Measurements from ENCODE around the gene DGCR8. TPM values are rescaled to one million over a fixed set of nuclear protein-coding genes. Genes with fewer than 3 reads are reported as not detected.

Gene DGCR8
- total RNA-seq, 2 experiments from 2014 or later: 35.0 to 38.8 TPM

GRCh38 chr22:20086763-20087162 is 6.7 kb downstream of the DGCR8 start:
- no peak for DNase-seq
- POLR2A ChIA-PET: interaction anchor here (1.1 to 2.0 kb wide), 4 partner anchors 13 to 31 kb away, joined by 3 to 7 read pairs (median 4); partner anchors contain the start of gene TRMT2A
- H3K36me3 Mint-ChIP-seq (ENCODE audit: low read depth): peaks cover 60% of the 10 kb centered on the region

GRCh38 chr22:20087319-20088262 is 7.5 kb downstream of the DGCR8 start:
- TF ChIP-seq CTCF (IDR thresholded peaks at IDR 0.05): no peak
- no peaks in the 10 kb centered on the region for H3K27me3 Mint-ChIP-seq
- DNase-seq (no peak), ATAC-seq (no peak)
- H3K4me3 Mint-ChIP-seq: no peak overlapping the region
- peak overlapping the region; percentile 32 for H3K27ac Mint-ChIP-seq
- H3K36me3 Mint-ChIP-seq (ENCODE audit: low read depth): peaks cover 66% of the 10 kb centered on the region
- H3K9me3 Mint-ChIP-seq: no peaks in the 10 kb centered on the region
- intact Hi-C loops (cut with micrococcal nuclease): no loop called here
- POLR2A ChIA-PET: interaction anchor here (0.6 to 2.0 kb wide), 4 partner anchors 14 to 43 kb away, joined by 3 to 7 read pairs (median 3); partner anchors contain the start of gene TRMT2A
- CTCF ChIA-PET: interaction anchor here (1.2 to 2.4 kb wide), 4 partner anchors 8 to 150 kb away, joined by 3 to 10 read pairs (median 4); no protein-coding TSS in a partner anchor
- peaks cover 80% of the 10 kb centered on the region for H3K4me1 Mint-ChIP-seq (ENCODE audit: low read depth)

More at GRCh38 chr22:20086763-20087162, 6.7 kb downstream of the DGCR8 start:
- no peak for ATAC-seq
- Mint-ChIP-seq H3K4me3 (no peak overlapping the region), H3K27ac (no peak overlapping the region), H3K9me3 (no peaks in the 10 kb centered on the region), H3K4me1 (ENCODE audit: low read depth) (peaks cover 75% of the 10 kb centered on the region), H3K27me3 (no peaks in the 10 kb centered on the region)
- CTCF ChIA-PET: interaction anchor here (0.7 to 2.4 kb wide), 5 partner anchors 9 to 151 kb away, joined by 3 to 10 read pairs (median 3); no protein-coding TSS in a partner anchor
- intact Hi-C loops (cut with micrococcal nuclease): no loop called here
- no peak for TF ChIP-seq CTCF (IDR thresholded peaks at IDR 0.05)

GRCh38 chr22:20088263-20088648 is 8.2 kb downstream of the DGCR8 start:
- intact Hi-C loops (cut with micrococcal nuclease): no loop called here
- peaks cover 77% of the 10 kb centered on the region for H3K4me1 Mint-ChIP-seq (ENCODE audit: low read depth)
- POLR2A ChIA-PET: interaction anchor here (0.6 to 1.1 kb wide), 2 partner anchors 30 to 42 kb away, joined by 3 read pairs; no protein-coding TSS in a partner anchor
- DNase-seq (no peak), ATAC-seq (no peak)
- H3K4me3 Mint-ChIP-seq: no peak overlapping the region
- no peaks in the 10 kb centered on the region for H3K27me3 Mint-ChIP-seq
- H3K9me3 Mint-ChIP-seq: no peaks in the 10 kb centered on the region
- H3K27ac Mint-ChIP-seq: no peak overlapping the region
- CTCF ChIA-PET: interaction anchor here (1.3 kb wide), 1 partner anchor 41 kb away, joined by 3 read pairs; no protein-coding TSS in a partner anchor
- H3K36me3 Mint-ChIP-seq (ENCODE audit: low read depth): peaks cover 66% of the 10 kb centered on the region
- no peak for TF ChIP-seq CTCF (IDR thresholded peaks at IDR 0.05)

- peaks cover 78% of the 10 kb centered on the region for H3K4me1 Mint-ChIP-seq (ENCODE audit: low read depth)
- H3K27me3 Mint-ChIP-seq: no peaks in the 10 kb centered on the region
- no peak for TF ChIP-seq CTCF (IDR thresholded peaks at IDR 0.05)
- ChIA-PET CTCF (interaction anchor here (1.3 kb wide), 1 partner anchor 40 kb away, joined by 3 read pairs; no protein-coding TSS in a partner anchor), POLR2A (interaction anchor here (0.6 to 1.0 kb wide), 3 partner anchors 21 to 245 kb away, joined by 3 read pairs; no protein-coding TSS in a partner anchor)
- H3K36me3 Mint-ChIP-seq (ENCODE audit: low read depth): peaks cover 78% of the 10 kb centered on the region
- ATAC-seq: no peak
- no peak for DNase-seq
- intact Hi-C loops (cut with micrococcal nuclease): no loop called here
- no peak overlapping the region for H3K27ac Mint-ChIP-seq
- no peak overlapping the region for H3K4me3 Mint-ChIP-seq
- no peaks in the 10 kb centered on the region for H3K9me3 Mint-ChIP-seq
These were observed 9.4 kb downstream of the DGCR8 start for GRCh38 chr22:20089226-20089976.
